Activated CD8-positive, alpha-beta T cell treated with anti-CD3 and anti-CD28 coated beads for 36 hours (primary cell): ENCODE measurements around the gene CLTC. TPM values are rescaled to one million over a fixed set of nuclear protein-coding genes. Genes with fewer than 3 reads are reported as not detected.

Source experiments
- ATAC-seq: fragments of 200-7000 bp; cut with Tn5 transposase; one replicate; pipeline ENCODE4 v1.10.0; 2021; ENCODE audit warnings: mild to moderate bottlenecking, moderate library complexity
- CTCF ChIA-PET: fragments of 350-600 bp; sonication (Branson Sonifier 250); formaldehyde crosslinking; loops from one replicate; lab custom pipeline; 2021; ENCODE audit warnings: antibody characterized with exemption; lab: Charles Lee
- POLR2A ChIA-PET: fragments of 350-600 bp; sonication (Branson Sonifier 250); formaldehyde crosslinking; loops from one replicate; lab custom pipeline; 2021; ENCODE audit warnings: antibody characterized with exemption; lab: Charles Lee
- DNase-seq: peaks from one replicate; pipeline ENCODE4 v3.0.0-alpha.2; 2020
- H3K27ac Mint-ChIP-seq: one replicate; pipeline ENCODE4 v1.8.0; 2021; ENCODE audit warnings: mild to moderate bottlenecking, mixed read lengths
- H3K27me3 Mint-ChIP-seq: one replicate; pipeline ENCODE4 v1.8.0; 2021; ENCODE audit warnings: mixed read lengths
- H3K36me3 Mint-ChIP-seq: one replicate; pipeline ENCODE4 v1.8.0; 2021; ENCODE audit warnings: low read depth, mixed read lengths
- H3K4me1 Mint-ChIP-seq: one replicate; pipeline ENCODE4 v1.8.0; 2021; ENCODE audit warnings: low read depth, mixed read lengths
- H3K4me3 Mint-ChIP-seq: one replicate; pipeline ENCODE4 v1.8.0; 2021; ENCODE audit warnings: mild to moderate bottlenecking, moderate library complexity, mixed read lengths
- H3K9me3 Mint-ChIP-seq: one replicate; pipeline ENCODE4 v1.8.0; 2021; ENCODE audit warnings: mixed read lengths
- intact Hi-C: fragments of 100-400 bp; cut with micrococcal nuclease; formaldehyde crosslinking; loops from one replicate; pipeline ENCODE4 v1.10.0; 2022
- total RNA-seq, 2 experiments: library from RNA; stranded (reverse); gene quantifications; one replicate each; pipeline ENCODE4 v1.2.3, GENCODE V29; 2021
- TF ChIP-seq, protein P1 (sequence below): fragments of 200-600 bp; IDR thresholded peaks from one replicate; pipeline ENCODE4 v1.8.0; 2022; ENCODE audit warnings: antibody characterized with exemption, mild to moderate bottlenecking

Gene CLTC
- total RNA-seq, 2 experiments from 2014 or later = 137 to 142 TPM

DNA sequence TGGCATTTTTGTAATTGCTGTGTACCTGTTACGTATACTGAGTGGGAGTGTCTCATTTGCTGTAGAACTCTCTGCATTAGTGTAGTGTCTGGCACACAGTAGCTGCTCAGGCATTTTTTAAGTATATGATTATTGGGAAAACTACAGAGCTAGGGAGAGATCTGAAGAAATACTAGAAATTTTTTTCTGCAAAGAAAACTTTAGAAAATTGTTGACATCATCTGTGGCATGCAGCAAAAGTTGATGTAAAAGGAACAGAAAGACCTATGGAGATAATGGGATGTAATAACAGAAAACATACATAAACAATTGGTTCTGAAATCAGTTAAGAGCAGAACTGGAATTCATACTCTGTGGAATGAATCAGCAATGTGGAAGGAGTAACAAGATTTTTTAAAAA is 11.6 kb downstream of the CLTC start:
- TF ChIP-seq, protein P1, sequence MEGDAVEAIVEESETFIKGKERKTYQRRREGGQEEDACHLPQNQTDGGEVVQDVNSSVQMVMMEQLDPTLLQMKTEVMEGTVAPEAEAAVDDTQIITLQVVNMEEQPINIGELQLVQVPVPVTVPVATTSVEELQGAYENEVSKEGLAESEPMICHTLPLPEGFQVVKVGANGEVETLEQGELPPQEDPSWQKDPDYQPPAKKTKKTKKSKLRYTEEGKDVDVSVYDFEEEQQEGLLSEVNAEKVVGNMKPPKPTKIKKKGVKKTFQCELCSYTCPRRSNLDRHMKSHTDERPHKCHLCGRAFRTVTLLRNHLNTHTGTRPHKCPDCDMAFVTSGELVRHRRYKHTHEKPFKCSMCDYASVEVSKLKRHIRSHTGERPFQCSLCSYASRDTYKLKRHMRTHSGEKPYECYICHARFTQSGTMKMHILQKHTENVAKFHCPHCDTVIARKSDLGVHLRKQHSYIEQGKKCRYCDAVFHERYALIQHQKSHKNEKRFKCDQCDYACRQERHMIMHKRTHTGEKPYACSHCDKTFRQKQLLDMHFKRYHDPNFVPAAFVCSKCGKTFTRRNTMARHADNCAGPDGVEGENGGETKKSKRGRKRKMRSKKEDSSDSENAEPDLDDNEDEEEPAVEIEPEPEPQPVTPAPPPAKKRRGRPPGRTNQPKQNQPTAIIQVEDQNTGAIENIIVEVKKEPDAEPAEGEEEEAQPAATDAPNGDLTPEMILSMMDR = no peak
- no peak for ATAC-seq
- ChIA-PET CTCF (no interaction called here), POLR2A (no interaction called here)
- Mint-ChIP-seq H3K9me3 (peaks cover 2% of the 10 kb centered on the region), H3K27me3 (no peaks in the 10 kb centered on the region), H3K27ac (no peak overlapping the region), H3K4me3 (no peak overlapping the region), H3K4me1 (peaks cover 67% of the 10 kb centered on the region), H3K36me3 (peaks cover 40% of the 10 kb centered on the region)
- intact Hi-C loops = no loop called here
- no peak for DNase-seq

DNA sequence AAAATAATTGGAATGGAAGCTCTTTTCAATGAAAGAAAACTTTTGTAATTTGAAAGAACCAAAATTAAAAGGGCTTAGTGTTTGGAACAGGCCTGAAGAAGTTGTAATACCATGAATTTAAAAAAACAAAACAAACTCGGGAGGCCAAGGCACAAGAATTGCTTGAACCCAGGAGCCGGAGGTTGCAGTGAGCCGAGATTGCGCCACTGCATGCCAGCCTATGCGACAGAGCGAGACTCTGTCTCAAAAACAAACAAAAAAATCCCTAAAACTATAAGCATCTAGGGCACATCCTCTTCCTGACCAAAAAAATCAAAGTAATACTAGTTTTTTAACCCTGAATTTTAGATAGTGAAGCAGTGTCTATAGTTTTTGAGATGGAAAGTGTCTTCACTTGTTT is 12.7 kb downstream of the CLTC start:
- peaks cover 59% of the 10 kb centered on the region for H3K4me1 Mint-ChIP-seq
- H3K9me3 Mint-ChIP-seq = peaks cover 2% of the 10 kb centered on the region
- TF ChIP-seq, protein P1 = no peak
- intact Hi-C loops = no loop called here
- POLR2A ChIA-PET = no interaction called here
- H3K27me3 Mint-ChIP-seq = no peaks in the 10 kb centered on the region
- DNase-seq (no peak), ATAC-seq (no peak)
- no peak overlapping the region for H3K4me3 Mint-ChIP-seq
- peak overlapping the region; percentile 43 for H3K27ac Mint-ChIP-seq
- CTCF ChIA-PET = interaction anchor here (0.5 kb wide), 1 partner anchor 110 kb away, joined by 3 read pairs; no protein-coding TSS in a partner anchor
- H3K36me3 Mint-ChIP-seq = peaks cover 40% of the 10 kb centered on the region

DNA sequence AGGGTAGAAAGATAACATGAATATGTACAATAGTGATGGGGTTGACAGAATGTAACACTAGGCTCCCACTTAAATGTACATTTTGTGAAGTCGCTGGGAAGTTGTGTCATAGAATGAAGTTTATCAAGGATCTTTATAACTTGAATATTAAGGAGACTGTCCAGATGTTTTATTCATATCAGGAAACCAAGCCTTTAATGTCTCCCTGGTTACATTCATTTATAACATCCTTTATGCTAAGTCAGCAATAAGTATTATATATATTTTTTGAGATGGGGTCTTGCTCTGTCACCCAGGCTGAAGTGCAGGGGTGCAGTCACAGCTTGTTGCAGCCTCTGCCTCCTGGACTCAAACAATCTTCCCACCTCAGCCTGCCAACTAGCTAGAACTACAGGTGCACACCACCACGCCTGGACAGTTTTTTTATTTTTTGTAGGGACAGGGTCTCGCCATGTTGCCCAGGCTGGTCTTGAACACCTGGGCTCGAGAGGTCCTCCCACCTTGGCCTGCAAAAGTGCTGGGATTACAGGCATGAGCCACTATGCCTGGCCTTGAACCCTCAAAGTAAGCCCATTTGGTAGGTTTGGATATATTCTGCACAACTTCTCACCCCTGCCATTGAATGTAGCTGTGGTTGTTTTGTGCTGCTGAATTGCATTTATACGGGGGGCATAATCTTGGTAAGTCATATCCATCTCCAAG is 14.1 kb downstream of the CLTC start:
- Mint-ChIP-seq H3K4me3 (no peak overlapping the region), H3K4me1 (peaks cover 59% of the 10 kb centered on the region), H3K27me3 (no peaks in the 10 kb centered on the region), H3K36me3 (peaks cover 31% of the 10 kb centered on the region), H3K9me3 (peaks cover 2% of the 10 kb centered on the region), H3K27ac (no peak overlapping the region)
- ChIA-PET CTCF (interaction anchor here (1.3 to 1.9 kb wide), 2 partner anchors 9 to 15 kb away, joined by 4 to 6 read pairs; partner anchors contain the start of gene CLTC), POLR2A (interaction anchor here (1.3 kb wide), 1 partner anchor 15 kb away, joined by 5 read pairs; no protein-coding TSS in a partner anchor)
- DNase-seq (no peak), ATAC-seq (no peak)
- intact Hi-C loops = no loop called here
- TF ChIP-seq, protein P1 = no peak

DNA sequence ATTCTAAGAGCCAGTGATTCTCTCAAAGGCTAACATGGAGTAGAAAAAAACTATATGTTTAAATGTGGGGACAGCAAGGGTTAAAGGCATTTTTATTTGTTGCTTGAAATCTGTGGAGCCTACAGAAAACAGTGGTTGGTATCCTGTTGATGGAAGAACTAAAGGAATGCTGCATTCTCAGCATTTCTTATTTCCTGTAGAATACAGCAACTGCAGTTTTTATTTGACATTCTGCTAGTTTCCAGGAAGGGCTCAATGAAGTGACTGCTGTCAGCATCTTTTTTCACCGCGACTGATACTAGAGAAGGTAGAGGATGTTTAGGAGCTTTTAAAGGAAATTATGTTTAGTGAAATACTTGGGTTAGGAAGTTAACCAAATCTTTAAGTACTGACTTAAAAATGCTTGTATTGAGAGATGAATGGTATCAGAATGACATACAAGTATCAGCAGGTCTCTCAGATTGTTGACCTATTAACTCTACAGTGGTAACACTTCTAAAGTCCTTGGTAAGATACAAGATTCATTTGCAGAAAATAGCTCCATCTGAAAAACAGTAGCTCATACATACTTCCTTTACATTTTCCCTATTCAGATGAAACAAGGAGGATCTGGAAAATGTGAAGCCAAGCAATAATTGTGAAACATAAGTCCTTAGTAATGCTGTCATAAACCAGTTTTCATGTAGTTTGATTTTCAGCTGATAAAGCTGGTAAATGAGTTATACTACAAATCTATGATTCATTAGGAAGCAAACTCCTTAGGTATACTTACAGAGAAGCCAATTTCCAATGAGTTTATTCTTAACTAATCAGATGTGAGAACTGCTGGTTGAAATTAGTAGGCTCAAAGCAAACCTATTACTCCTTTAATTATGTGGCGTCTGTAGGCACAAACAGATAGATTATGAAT is 15.2 kb downstream of the CLTC start:
- H3K4me3 Mint-ChIP-seq = no peak overlapping the region
- ChIA-PET CTCF (interaction anchor here (1.0 to 1.9 kb wide), 3 partner anchors 8 to 113 kb away, joined by 4 to 6 read pairs (median 4); partner anchors contain the start of gene CLTC), POLR2A (interaction anchor here (0.7 to 1.3 kb wide), 2 partner anchors 16 to 284 kb away, joined by 3 to 5 read pairs; no protein-coding TSS in a partner anchor)
- H3K9me3 Mint-ChIP-seq = no peaks in the 10 kb centered on the region
- peak overlapping the region; percentile 52 for H3K27ac Mint-ChIP-seq
- intact Hi-C loops = no loop called here
- peaks cover 23% of the 10 kb centered on the region for H3K36me3 Mint-ChIP-seq
- TF ChIP-seq, protein P1 = no peak
- DNase-seq = no peak
- peak; percentile 27 for ATAC-seq
- H3K4me1 Mint-ChIP-seq = peaks cover 59% of the 10 kb centered on the region
- H3K27me3 Mint-ChIP-seq = no peaks in the 10 kb centered on the region
